SH-SY5Y (cell line): ENCODE measurements around the gene SPTAN1.

Experiments used
- GATA2 ChIP-seq: IDR thresholded peaks from 2 replicates; pipeline ENCODE4 v1.6.1; 2011; ENCODE audit warnings: mild to moderate bottlenecking, low read depth, low read length
- GATA3 ChIP-seq: IDR thresholded peaks from 2 replicates; pipeline ENCODE4 v1.6.1; 2011; ENCODE audit warnings: low read depth, mild to moderate bottlenecking, low read length, moderate library complexity

SPTAN1 gene

GRCh38 chr9:128614728-128615127 lies 62.3 kb downstream of the SPTAN1 start:
- TF ChIP-seq GATA2 (no peak), GATA3 (no peak)

GRCh38 chr9:128615571-128615970 lies 63.2 kb downstream of the SPTAN1 start:
- no peak for TF ChIP-seq GATA3
- no peak for TF ChIP-seq GATA2

GRCh38 chr9:128617943-128618342 lies 65.6 kb downstream of the SPTAN1 start:
- TF ChIP-seq GATA2 (no peak), GATA3 (no peak)

- TF ChIP-seq GATA2 (no peak), GATA3 (no peak)
Measured at GRCh38 chr9:128619127-128619526, 66.7 kb downstream of the SPTAN1 start.

- TF ChIP-seq GATA2 = no peak
- no peak for TF ChIP-seq GATA3
Measured at GRCh38 chr9:128619779-128620178, 67.4 kb downstream of the SPTAN1 start.

- TF ChIP-seq GATA3 (no peak), GATA2 (no peak)
Measured at GRCh38 chr9:128621730-128622455, 69.5 kb downstream of the SPTAN1 start.

- TF ChIP-seq GATA3 (no peak), GATA2 (no peak)
Measured at GRCh38 chr9:128624566-128624965, 72.2 kb downstream of the SPTAN1 start.

GRCh38 chr9:128625391-128626146 lies 73.2 kb downstream of the SPTAN1 start:
- TF ChIP-seq GATA2 = no peak
- TF ChIP-seq GATA3 = no peak

GRCh38 chr9:128626181-128626580 lies 73.8 kb downstream of the SPTAN1 start:
- no peak for TF ChIP-seq GATA3
- no peak for TF ChIP-seq GATA2

GRCh38 chr9:128627127-128627715 lies 74.8 kb downstream of the SPTAN1 start:
- TF ChIP-seq GATA2 (no peak), GATA3 (no peak)

- TF ChIP-seq GATA2 = no peak
- TF ChIP-seq GATA3 = no peak
Measured at GRCh38 chr9:128627906-128628305, 75.5 kb downstream of the SPTAN1 start.

- TF ChIP-seq GATA3 = no peak
- no peak for TF ChIP-seq GATA2
Measured at GRCh38 chr9:128628471-128629048, 76.2 kb downstream of the SPTAN1 start.

GRCh38 chr9:128629136-128629535 lies 76.7 kb downstream of the SPTAN1 start:
- no peak for TF ChIP-seq GATA2
- no peak for TF ChIP-seq GATA3

GRCh38 chr9:128629852-128630545 lies 77.6 kb downstream of the SPTAN1 start:
- no peak for TF ChIP-seq GATA2
- no peak for TF ChIP-seq GATA3
